DND-41 (cell line): Measurements from ENCODE around the gene MOK.

Source experiments
- ATAC-seq: fragments of 200-7000 bp; cut with Tn5 transposase; 3 replicates; pipeline ENCODE4 v1.9.1; 2021; ENCODE audit warnings: low read depth; ENCODE audit not compliant: insufficient read depth
- DNase-seq: peaks from one replicate; pipeline ENCODE4 v3.0.0-alpha.2; 2020
- H2AFZ ChIP-seq: 2 replicates; pipeline ENCODE4 v1.6.0; 2012; ENCODE audit warnings: low read depth, low read length
- H3K27ac ChIP-seq: 2 replicates; pipeline ENCODE4 v1.5.1; 2012; ENCODE audit warnings: low read length, inconsistent platforms
- H3K27me3 ChIP-seq: fragments of 200-600 bp; sonication (generic); 2 replicates; pipeline ENCODE4 v1.6.0; 2012; ENCODE audit warnings: low read length, mild to moderate bottlenecking, inconsistent platforms; ENCODE audit not compliant: insufficient read depth, poor library complexity
- H3K36me3 ChIP-seq: 2 replicates; pipeline ENCODE4 v1.5.1; 2012; ENCODE audit warnings: low read length, inconsistent platforms; ENCODE audit not compliant: insufficient read depth
- H3K4me1 ChIP-seq: 2 replicates; pipeline ENCODE4 v1.5.1; 2012; ENCODE audit warnings: mild to moderate bottlenecking, low read length; ENCODE audit not compliant: insufficient read depth
- H3K4me2 ChIP-seq: 2 replicates; pipeline ENCODE4 v1.6.0; 2012; ENCODE audit warnings: mild to moderate bottlenecking, moderate library complexity, low read length, inconsistent platforms; ENCODE audit not compliant: insufficient read depth
- H3K4me3 ChIP-seq, 2 experiments: fragments of 200-600 bp in 1 of 2; shearing (Covaris generic) in 1 of 2; 2 replicates each; pipeline ENCODE4 v1.5.1; 2012 to 2016; ENCODE audit warnings: inconsistent platforms in 2 of 2, low read length in 2 of 2, mild to moderate bottlenecking in 2 of 2, low read depth in 1 of 2, moderate library complexity in 1 of 2
- H3K79me2 ChIP-seq: 2 replicates; pipeline ENCODE4 v1.6.0; 2012; ENCODE audit warnings: low read length, inconsistent platforms; ENCODE audit not compliant: insufficient read depth
- H3K9ac ChIP-seq: 2 replicates; pipeline ENCODE4 v1.6.0; 2012; ENCODE audit warnings: low read depth, mild to moderate bottlenecking, inconsistent platforms, low read length, moderate library complexity
- H3K9me3 ChIP-seq: 2 replicates; pipeline ENCODE4 v1.5.1; 2012; ENCODE audit warnings: low read length, moderate library complexity, mild to moderate bottlenecking, inconsistent platforms; ENCODE audit not compliant: insufficient read depth, severe bottlenecking
- H4K20me1 ChIP-seq: 2 replicates; pipeline ENCODE4 v1.6.0; 2012; ENCODE audit warnings: low read length; ENCODE audit not compliant: insufficient read depth
- CTCF ChIP-seq: IDR thresholded peaks from 2 replicates; pipeline ENCODE4 v1.5.1; 2012; ENCODE audit warnings: borderline replicate concordance, low read length, moderate library complexity, mild to moderate bottlenecking; ENCODE audit not compliant: poor library complexity, severe bottlenecking; ENCODE audit errors: extremely low read depth
- EZH2 ChIP-seq: IDR thresholded peaks from 3 replicates; pipeline ENCODE4 v1.6.1; 2012; ENCODE audit warnings: borderline replicate concordance, low read depth, mild to moderate bottlenecking, moderate library complexity, low read length, inconsistent platforms; ENCODE audit not compliant: severe bottlenecking

MOK gene

GRCh38 chr14:102258136-102258535 lies 46.8 kb downstream of the MOK start:
- H3K79me2 ChIP-seq = no peaks in the 10 kb centered on the region
- no peak overlapping the region for H3K4me2 ChIP-seq
- DNase-seq (no peak), ATAC-seq (no peak)
- no peaks in the 10 kb centered on the region for H4K20me1 ChIP-seq
- no peak overlapping the region for H3K27ac ChIP-seq
- no peaks in the 10 kb centered on the region for H3K27me3 ChIP-seq
- H3K4me1 ChIP-seq = no peaks in the 10 kb centered on the region
- H2AFZ ChIP-seq = no peak overlapping the region
- no peaks in the 10 kb centered on the region for H3K9me3 ChIP-seq
- TF ChIP-seq EZH2 = no peak
- no peak for TF ChIP-seq CTCF
- no peak overlapping the region for H3K4me3 ChIP-seq
- no peak overlapping the region for H3K9ac ChIP-seq
- no peaks in the 10 kb centered on the region for H3K36me3 ChIP-seq

- no peak overlapping the region for H3K27ac ChIP-seq
Measured at GRCh38 chr14:102256716-102257115, 48.2 kb downstream of the MOK start.

GRCh38 chr14:102255401-102256190 lies 49.4 kb downstream of the MOK start:
- Histone ChIP-seq H4K20me1 (no peaks in the 10 kb centered on the region), H3K9ac (no peak overlapping the region), H3K4me3 (no peak overlapping the region), H3K4me1 (no peaks in the 10 kb centered on the region), H2AFZ (no peak overlapping the region), H3K27ac (no peak overlapping the region), H3K27me3 (no peaks in the 10 kb centered on the region), H3K79me2 (no peaks in the 10 kb centered on the region), H3K9me3 (no peaks in the 10 kb centered on the region), H3K4me2 (no peak overlapping the region), H3K36me3 (no peaks in the 10 kb centered on the region)
- ATAC-seq = no peak
- TF ChIP-seq CTCF = no peak
- no peak for TF ChIP-seq EZH2
- DNase-seq = no peak

More at GRCh38 chr14:102256716-102257115, 48.2 kb downstream of the MOK start:
- no peaks in the 10 kb centered on the region for H3K79me2 ChIP-seq
- H4K20me1 ChIP-seq = no peaks in the 10 kb centered on the region
- H3K4me1 ChIP-seq = no peaks in the 10 kb centered on the region
- H3K36me3 ChIP-seq = no peaks in the 10 kb centered on the region
- no peak overlapping the region for H2AFZ ChIP-seq
- ATAC-seq = no peak
- no peaks in the 10 kb centered on the region for H3K9me3 ChIP-seq
- no peak for DNase-seq
- H3K4me3 ChIP-seq = no peak overlapping the region
- H3K27me3 ChIP-seq = no peaks in the 10 kb centered on the region
- no peak for TF ChIP-seq CTCF
- TF ChIP-seq EZH2 = no peak
- no peak overlapping the region for H3K9ac ChIP-seq
- no peak overlapping the region for H3K4me2 ChIP-seq
